SU-DHL-6 (cell line): ENCODE measurements around the gene KRTAP4-8.
"Not testable (repeated sequence)": the region's sequence is repeated elsewhere in the genome, so short reads cannot be mapped to it uniquely, and the experiment has no call there.

Experiments used
- H2AFZ ChIP-seq: fragments of 200-600 bp; sonication (generic); 2 replicates; pipeline ENCODE4 v1.6.1; 2014; ENCODE audit warnings: low read depth, mild to moderate bottlenecking, moderate library complexity, mixed read lengths, antibody characterized with exemption, low read length; ENCODE audit not compliant: severe bottlenecking
- H3F3A ChIP-seq: fragments of 200-600 bp; shearing (Covaris generic); 2 replicates; pipeline ENCODE4 v1.6.0; 2016; ENCODE audit warnings: antibody characterized with exemption, mild to moderate bottlenecking; ENCODE audit not compliant: insufficient read depth
- H3K27ac ChIP-seq: fragments of 200-600 bp; sonication (generic); 2 replicates; pipeline ENCODE4 v1.5.1; 2016; ENCODE audit warnings: low read depth, mild to moderate bottlenecking, low read length, moderate library complexity, mixed read lengths
- H3K27me3 ChIP-seq: fragments of 200-600 bp; sonication (generic), shearing (Covaris generic); 2 replicates; pipeline ENCODE4 v1.6.0; 2014; ENCODE audit warnings: mild to moderate bottlenecking, low read length
- H3K36me3 ChIP-seq: fragments of 200-600 bp; sonication (generic); 2 replicates; pipeline ENCODE4 v1.6.1; 2014; ENCODE audit warnings: mild to moderate bottlenecking, low read length, mixed read lengths
- H3K4me2 ChIP-seq: fragments of 300-600, 200-600 bp; shearing (Covaris generic), sonication (generic); 2 replicates; pipeline ENCODE4 v1.6.0; 2014; ENCODE audit warnings: low read length, low read depth, mild to moderate bottlenecking; ENCODE audit not compliant: poor library complexity, severe bottlenecking
- H3K4me3 ChIP-seq: fragments of 200-600 bp; sonication (generic); 2 replicates; pipeline ENCODE4 v1.5.1; 2014; ENCODE audit warnings: antibody characterized with exemption, low read length, mild to moderate bottlenecking, mixed read lengths; ENCODE audit not compliant: insufficient read depth, poor library complexity, severe bottlenecking
- H3K79me2 ChIP-seq: fragments of 200-600 bp; sonication (generic); 2 replicates; pipeline ENCODE4 v1.6.1; 2014; ENCODE audit warnings: mild to moderate bottlenecking, low read length, moderate library complexity; ENCODE audit not compliant: insufficient read depth
- H3K9ac ChIP-seq: fragments of 200-600 bp; sonication (generic); 2 replicates; pipeline ENCODE4 v1.7.0; 2014; ENCODE audit warnings: mild to moderate bottlenecking, low read length
- H3K9me2 ChIP-seq: fragments of 200-600 bp; sonication (generic); replicated peaks from 2 replicates; pipeline ENCODE4 v1.6.1; 2014; ENCODE audit warnings: low read length; ENCODE audit not compliant: insufficient read depth
- H3K9me3 ChIP-seq: fragments of 200-600 bp; sonication (generic); 2 replicates; pipeline ENCODE4 v1.6.1; 2014; ENCODE audit warnings: low read length, mixed read lengths; ENCODE audit not compliant: insufficient read depth
- H4K20me1 ChIP-seq: fragments of 200-600 bp; sonication (generic); 2 replicates; pipeline ENCODE4 v1.6.1; 2014; ENCODE audit warnings: low read depth, mild to moderate bottlenecking, antibody characterized with exemption, low read length, moderate library complexity, mixed read lengths
- EZH2phosphoT487 ChIP-seq: fragments of 200-600 bp; sonication (generic), shearing (Covaris generic); conservative IDR thresholded peaks from 2 replicates; pipeline ENCODE4 v1.6.1; 2018; ENCODE audit warnings: mild to moderate bottlenecking, antibody characterized with exemption, low read length, moderate library complexity, mixed read lengths
- TF ChIP-seq, protein P1 (sequence below): fragments of 200-600 bp; sonication (generic); IDR thresholded peaks from one replicate; pipeline ENCODE4 v1.5.1; 2017; ENCODE audit warnings: antibody characterized with exemption, mild to moderate bottlenecking, low read length, moderate library complexity; ENCODE audit not compliant: insufficient read depth, poor library complexity, severe bottlenecking

KRTAP4-8 gene

DNA sequence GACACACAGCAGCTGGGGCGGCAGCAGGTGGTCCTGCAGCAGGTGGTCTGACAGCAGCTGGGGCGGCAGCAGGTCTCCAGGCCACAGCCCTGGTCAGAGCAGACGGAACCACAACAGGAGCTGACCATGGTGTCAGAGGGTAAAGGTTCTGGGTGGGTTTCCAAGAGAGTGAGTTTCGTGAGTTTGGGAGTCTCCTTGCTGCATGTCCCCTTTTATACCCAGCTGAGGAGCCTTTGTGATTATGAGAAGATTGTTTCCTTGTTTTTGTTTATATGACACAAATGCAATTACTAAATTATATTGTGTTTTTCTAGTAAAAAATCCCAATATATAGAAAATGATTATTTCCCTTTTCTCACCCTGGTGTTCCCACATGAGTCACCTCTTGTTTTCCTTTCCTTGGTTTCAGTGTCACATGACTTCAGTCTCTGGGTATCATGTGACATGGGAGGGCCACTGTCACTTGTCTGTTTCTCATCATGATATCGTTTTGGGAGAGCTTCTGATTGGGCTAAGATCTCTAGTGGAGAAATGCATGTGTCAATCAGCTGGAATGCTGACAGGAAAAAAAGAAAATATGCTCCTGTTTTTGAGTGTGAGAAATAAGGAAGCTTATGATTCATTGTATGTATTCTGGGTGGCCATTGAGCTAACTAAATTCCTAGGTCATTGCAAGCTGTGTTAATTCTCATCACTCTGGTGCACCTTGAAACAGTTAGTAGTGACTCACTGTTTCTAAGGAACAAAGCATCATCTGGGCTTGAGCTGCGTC lies 42.6 kb upstream of the KRTAP4-8 start, which contains the start of gene KRTAP4-6:
Gene KRTAP4-6 (minus strand): TSS at position 185 of the 772 bp plus-strand sequence. CDS start 57 bp downstream, at position 128.
- no peak for TF ChIP-seq EZH2phosphoT487
- TF ChIP-seq, protein P1, sequence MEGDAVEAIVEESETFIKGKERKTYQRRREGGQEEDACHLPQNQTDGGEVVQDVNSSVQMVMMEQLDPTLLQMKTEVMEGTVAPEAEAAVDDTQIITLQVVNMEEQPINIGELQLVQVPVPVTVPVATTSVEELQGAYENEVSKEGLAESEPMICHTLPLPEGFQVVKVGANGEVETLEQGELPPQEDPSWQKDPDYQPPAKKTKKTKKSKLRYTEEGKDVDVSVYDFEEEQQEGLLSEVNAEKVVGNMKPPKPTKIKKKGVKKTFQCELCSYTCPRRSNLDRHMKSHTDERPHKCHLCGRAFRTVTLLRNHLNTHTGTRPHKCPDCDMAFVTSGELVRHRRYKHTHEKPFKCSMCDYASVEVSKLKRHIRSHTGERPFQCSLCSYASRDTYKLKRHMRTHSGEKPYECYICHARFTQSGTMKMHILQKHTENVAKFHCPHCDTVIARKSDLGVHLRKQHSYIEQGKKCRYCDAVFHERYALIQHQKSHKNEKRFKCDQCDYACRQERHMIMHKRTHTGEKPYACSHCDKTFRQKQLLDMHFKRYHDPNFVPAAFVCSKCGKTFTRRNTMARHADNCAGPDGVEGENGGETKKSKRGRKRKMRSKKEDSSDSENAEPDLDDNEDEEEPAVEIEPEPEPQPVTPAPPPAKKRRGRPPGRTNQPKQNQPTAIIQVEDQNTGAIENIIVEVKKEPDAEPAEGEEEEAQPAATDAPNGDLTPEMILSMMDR = no peak
- H3K9me3 ChIP-seq = peaks cover 17% of the 10 kb centered on the region
- no peak within 1 kb of the TSS for H2AFZ ChIP-seq
- H3K27ac ChIP-seq = no peak within 1 kb of the TSS
- no peaks in the 10 kb centered on the region for H3K36me3 ChIP-seq
- no peak within 1 kb of the TSS for H3K9ac ChIP-seq
- no peak within 1 kb of the TSS for H3K4me3 ChIP-seq
- H3K79me2 ChIP-seq = no peaks in the 10 kb centered on the region
- H3K9me2 ChIP-seq = no peaks in the 10 kb centered on the region
- no peak within 1 kb of the TSS for H3K4me2 ChIP-seq
- no peaks in the 10 kb centered on the region for H4K20me1 ChIP-seq
- H3K27me3 ChIP-seq = no peaks in the 10 kb centered on the region
- no peaks in the 10 kb centered on the region for H3F3A ChIP-seq

DNA sequence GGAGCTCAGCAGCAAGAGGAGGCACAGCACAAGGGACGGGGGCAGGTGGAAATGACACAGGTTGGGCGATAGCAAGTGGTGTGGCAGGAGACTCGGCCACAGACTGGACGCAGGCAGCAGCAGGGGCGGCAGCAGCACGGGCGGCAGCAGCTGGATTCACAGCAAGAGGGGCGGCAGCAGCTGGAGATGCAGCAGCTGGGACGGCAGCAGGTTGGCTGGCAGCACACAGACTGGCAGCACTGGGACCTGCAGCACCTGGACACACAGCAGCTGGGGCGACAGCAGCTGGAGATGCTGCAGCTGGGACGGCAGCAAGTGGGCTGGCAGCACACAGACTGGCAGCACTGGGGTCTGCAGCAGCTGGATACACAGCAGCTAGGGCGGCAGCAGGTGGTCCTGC lies 41.9 kb upstream of the KRTAP4-8 start:
- H3K9me3 ChIP-seq = peaks cover 17% of the 10 kb centered on the region
- not testable (repeated sequence) for H3K27ac ChIP-seq, H3K9ac ChIP-seq, H3K4me2 ChIP-seq, H3K36me3 ChIP-seq, H3K4me3 ChIP-seq, H3K9me2 ChIP-seq, H3K79me2 ChIP-seq, H3F3A ChIP-seq, H3K27me3 ChIP-seq, H2AFZ ChIP-seq, H4K20me1 ChIP-seq

DNA sequence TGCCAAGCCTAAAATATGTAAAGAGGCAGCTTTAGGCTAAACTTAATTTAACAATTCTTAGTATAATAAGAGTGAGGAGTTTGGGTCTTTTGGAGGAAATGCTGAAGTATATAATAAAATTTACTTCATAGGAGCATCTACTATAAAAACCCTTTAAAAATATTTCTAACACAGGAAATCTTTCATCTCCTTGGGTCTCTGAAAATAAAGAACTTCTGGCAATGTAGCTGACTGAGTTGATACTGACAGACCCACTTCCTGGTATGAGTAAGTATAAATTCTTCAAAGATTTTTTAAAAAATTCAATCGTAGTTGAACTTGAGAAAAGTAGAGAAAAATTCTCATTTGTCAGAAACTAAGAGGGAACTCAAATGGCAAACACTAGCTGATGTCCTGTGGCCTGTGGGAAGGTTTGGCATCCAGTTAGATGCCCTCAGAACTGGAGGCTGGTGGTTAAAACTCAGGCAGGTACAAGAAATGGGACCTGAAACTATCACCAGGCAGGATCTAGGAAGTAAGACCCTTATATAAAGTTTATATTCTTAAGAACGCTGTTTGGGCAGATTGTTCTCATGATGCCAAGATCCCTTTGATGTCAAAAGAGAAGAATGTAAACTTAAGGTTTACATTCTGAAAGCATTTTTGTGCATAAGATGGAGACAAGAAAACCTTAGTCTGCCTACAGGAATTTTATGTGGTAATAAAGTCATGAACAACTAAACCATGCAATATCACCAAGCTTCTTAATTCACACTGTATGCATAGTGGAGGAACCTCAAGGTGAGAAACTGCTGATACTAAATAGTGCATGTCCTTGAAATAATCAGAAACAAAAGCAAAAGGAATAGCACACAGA lies 36.2 kb upstream of the KRTAP4-8 start:
- Histone ChIP-seq H3F3A (no peaks in the 10 kb centered on the region), H4K20me1 (no peaks in the 10 kb centered on the region), H3K27ac (no peak overlapping the region), H3K4me2 (no peak overlapping the region), H3K36me3 (no peaks in the 10 kb centered on the region), H3K4me3 (no peak overlapping the region), H3K9me3 (no peaks in the 10 kb centered on the region), H3K79me2 (no peaks in the 10 kb centered on the region), H3K9ac (no peak overlapping the region), H2AFZ (no peak overlapping the region), H3K27me3 (no peaks in the 10 kb centered on the region), H3K9me2 (no peaks in the 10 kb centered on the region)
- TF ChIP-seq, protein P1 = no peak
- TF ChIP-seq EZH2phosphoT487 = no peak

DNA sequence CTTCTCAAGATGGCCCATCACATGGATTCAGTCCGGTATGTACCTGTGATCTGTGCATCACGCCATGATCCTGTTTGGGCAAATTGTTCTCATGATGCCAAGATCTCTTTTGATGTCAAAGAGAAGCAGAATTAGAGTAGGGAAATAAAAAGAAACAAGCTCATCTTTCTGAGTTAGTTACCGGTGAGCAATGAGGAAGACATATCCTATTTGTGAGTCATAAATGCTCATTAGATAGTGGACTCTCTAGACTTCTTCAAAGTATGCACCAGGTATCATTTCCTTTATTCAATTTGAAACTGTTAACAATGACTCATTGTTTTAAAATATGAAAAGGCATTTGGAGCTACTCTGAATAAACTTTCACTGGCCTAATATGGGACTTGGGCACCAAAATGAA lies 34.0 kb upstream of the KRTAP4-8 start:
- H3K9me3 ChIP-seq = no peaks in the 10 kb centered on the region
- no peak overlapping the region for H3K9ac ChIP-seq
- H3K4me3 ChIP-seq = no peak overlapping the region
- no peaks in the 10 kb centered on the region for H4K20me1 ChIP-seq
- H3K27ac ChIP-seq = no peak overlapping the region
- H3K27me3 ChIP-seq = no peaks in the 10 kb centered on the region
- no peaks in the 10 kb centered on the region for H3K9me2 ChIP-seq
- TF ChIP-seq EZH2phosphoT487 = no peak
- TF ChIP-seq, protein P1 = no peak
- H3K4me2 ChIP-seq = no peak overlapping the region
- H2AFZ ChIP-seq = no peak overlapping the region
- no peaks in the 10 kb centered on the region for H3K79me2 ChIP-seq
- no peaks in the 10 kb centered on the region for H3K36me3 ChIP-seq
- no peaks in the 10 kb centered on the region for H3F3A ChIP-seq
